ENCODE results near the gene CYP4A11. TPM values are rescaled to one million over a fixed set of nuclear protein-coding genes. Genes with fewer than 3 reads are reported as not detected.
"Not testable (repeated sequence)": the region's sequence is repeated elsewhere in the genome, so short reads cannot be mapped to it uniquely, and the experiment has no call there.

Gene CYP4A11
- polyA plus RNA-seq, 1 of the 3 experiments (the other 2 are of a cell fraction): not detected

DNA sequence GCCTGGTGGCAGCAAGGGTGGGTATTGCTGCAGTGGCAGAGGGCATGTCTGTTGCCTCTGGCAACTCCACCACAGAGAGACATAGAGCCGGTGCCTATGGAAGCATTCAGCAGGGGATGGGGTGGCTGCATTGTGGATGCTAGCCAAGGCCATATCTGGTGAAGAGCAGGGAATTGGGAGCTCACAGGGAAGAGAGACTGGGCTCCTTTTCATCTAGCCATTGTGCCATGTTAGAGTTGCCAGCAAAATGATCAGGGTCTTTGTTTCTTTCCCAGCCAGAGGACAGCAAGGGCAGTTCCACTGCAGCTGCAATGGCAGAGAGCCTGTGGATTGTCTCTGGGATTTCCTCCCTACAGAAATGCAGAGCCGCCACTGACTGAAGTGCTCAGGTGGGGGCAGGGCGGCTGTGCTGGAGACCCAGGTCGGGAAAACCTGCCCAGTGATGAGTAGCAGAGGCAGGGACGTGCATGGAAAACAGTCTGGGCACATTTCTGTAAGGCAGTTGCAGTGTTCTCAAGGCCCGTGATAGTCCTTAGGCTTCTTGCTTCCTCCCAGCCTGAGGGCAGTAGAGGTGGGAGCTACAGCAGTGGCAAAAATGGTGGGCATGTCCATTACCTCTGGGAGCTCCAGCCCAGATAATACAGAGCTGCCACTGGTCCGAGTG is 42.0 kb upstream of the CYP4A11 start:
- no peaks in the 10 kb centered on the region for H4K20me1 ChIP-seq (ENCODE audit: insufficient read depth)
- H3K9ac ChIP-seq: no peak overlapping the region
- H3K36me3 ChIP-seq (replicated peaks in 1 of 2; ENCODE audit: control insufficient read depth in 1 of 2, insufficient read depth in 2 of 2, low read length in 1 of 2): no peaks in the 10 kb centered on the region
- H3K79me2 ChIP-seq (ENCODE audit: insufficient read depth): no peaks in the 10 kb centered on the region
- WGBS (ENCODE audit: low lambda C conversion rate): 10% methylated on average over 5 of the region's 7 CpGs
- TF ChIP-seq YY1 (IDR thresholded peaks at IDR 0.05; ENCODE audit: low read depth) (no peak), GABPA (IDR thresholded peaks at IDR 0.05; ENCODE audit: low read depth) (no peak), RFX5 (IDR thresholded peaks at IDR 0.05; ENCODE audit: low read length) (no peak), ZBTB33 (IDR thresholded peaks at IDR 0.05; ENCODE audit: borderline replicate concordance, low read depth) (no peak), PBX3 (IDR thresholded peaks at IDR 0.05) (no peak), USF1 (IDR thresholded peaks at IDR 0.05; ENCODE audit: borderline replicate concordance, low read depth) (no peak), GATA2 (CRISPR knock-in tag; IDR thresholded peaks at IDR 0.05) (no peak), IRF3 (IDR thresholded peaks at IDR 0.05; ENCODE audit: low read depth, low read length) (no peak), FOSL2 (IDR thresholded peaks at IDR 0.05; ENCODE audit: borderline replicate concordance, low read depth) (no peak)
- H3K4me2 ChIP-seq: no peak overlapping the region
- ChIA-PET POLR2A (no interaction called here), CTCF (no interaction called here)
- H3K9me2 ChIP-seq: no peaks in the 10 kb centered on the region
- no peak overlapping the region for H2AFZ ChIP-seq (ENCODE audit: low read depth)
- DNase-seq: no peak
- no peak overlapping the region for H3K4me3 ChIP-seq (ENCODE audit: low read depth in 2 of 2, low read length in 1 of 2)
- no peaks in the 10 kb centered on the region for H3K27me3 ChIP-seq (ENCODE audit: insufficient read depth)
- no peaks in the 10 kb centered on the region for H3K9me3 ChIP-seq
- H3K27ac ChIP-seq (ENCODE audit: low read depth in 2 of 2, low read length in 1 of 2): no peak overlapping the region
- H3K4me1 ChIP-seq (ENCODE audit: control insufficient read depth in 1 of 2, insufficient read depth in 2 of 2, low read depth in 1 of 2, low read length in 1 of 2): no peaks in the 10 kb centered on the region; a peak in 1 of 4 replicates
- H3F3A ChIP-seq (replicated peaks; ENCODE audit: insufficient read depth): no peaks in the 10 kb centered on the region

DNA sequence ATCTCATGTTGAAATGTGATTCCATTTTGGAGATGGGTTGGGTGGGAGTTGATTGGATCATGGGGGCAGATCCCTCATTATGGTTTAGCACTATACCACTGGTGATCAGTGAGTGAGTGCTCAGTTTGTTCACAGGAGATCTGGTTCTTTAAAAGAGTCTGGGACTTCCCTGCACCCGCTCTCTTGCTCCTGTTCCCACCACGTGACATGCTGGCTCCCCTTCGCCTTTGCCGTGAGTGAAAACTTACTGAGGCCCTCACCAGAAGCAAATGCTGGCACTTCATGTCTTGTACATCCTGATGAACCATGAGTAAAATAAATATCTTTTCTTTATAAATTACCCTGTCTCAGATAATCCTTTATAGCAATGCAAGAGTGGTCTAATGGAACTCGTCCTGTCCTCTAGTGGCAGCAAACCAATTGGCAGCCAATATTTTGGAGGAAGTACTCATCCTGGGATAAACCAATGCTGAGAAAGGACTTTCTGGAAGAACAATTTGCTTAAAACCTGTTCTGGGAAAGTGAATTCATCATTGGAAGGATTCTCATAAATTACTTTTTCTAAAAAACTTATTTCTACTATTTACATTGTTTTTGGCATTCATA is 27.8 kb upstream of the CYP4A11 start:
- no peak overlapping the region for H3K27ac ChIP-seq (ENCODE audit: low read depth in 2 of 2, low read length in 1 of 2)
- DNase-seq: no peak
- no peak overlapping the region for H2AFZ ChIP-seq (ENCODE audit: low read depth)
- no peaks in the 10 kb centered on the region for H3K79me2 ChIP-seq (ENCODE audit: insufficient read depth)
- H3K4me2 ChIP-seq: no peak overlapping the region
- WGBS (ENCODE audit: low lambda C conversion rate): 4% methylated on average over 5 of the region's 5 CpGs
- H3K4me3 ChIP-seq (ENCODE audit: low read depth in 2 of 2, low read length in 1 of 2): no peak overlapping the region
- ChIA-PET CTCF (no interaction called here), POLR2A (no interaction called here)
- no peaks in the 10 kb centered on the region for H3K9me3 ChIP-seq
- H3K27me3 ChIP-seq (ENCODE audit: insufficient read depth): no peaks in the 10 kb centered on the region
- H3K9ac ChIP-seq: no peak overlapping the region
- TF ChIP-seq, protein P1, sequence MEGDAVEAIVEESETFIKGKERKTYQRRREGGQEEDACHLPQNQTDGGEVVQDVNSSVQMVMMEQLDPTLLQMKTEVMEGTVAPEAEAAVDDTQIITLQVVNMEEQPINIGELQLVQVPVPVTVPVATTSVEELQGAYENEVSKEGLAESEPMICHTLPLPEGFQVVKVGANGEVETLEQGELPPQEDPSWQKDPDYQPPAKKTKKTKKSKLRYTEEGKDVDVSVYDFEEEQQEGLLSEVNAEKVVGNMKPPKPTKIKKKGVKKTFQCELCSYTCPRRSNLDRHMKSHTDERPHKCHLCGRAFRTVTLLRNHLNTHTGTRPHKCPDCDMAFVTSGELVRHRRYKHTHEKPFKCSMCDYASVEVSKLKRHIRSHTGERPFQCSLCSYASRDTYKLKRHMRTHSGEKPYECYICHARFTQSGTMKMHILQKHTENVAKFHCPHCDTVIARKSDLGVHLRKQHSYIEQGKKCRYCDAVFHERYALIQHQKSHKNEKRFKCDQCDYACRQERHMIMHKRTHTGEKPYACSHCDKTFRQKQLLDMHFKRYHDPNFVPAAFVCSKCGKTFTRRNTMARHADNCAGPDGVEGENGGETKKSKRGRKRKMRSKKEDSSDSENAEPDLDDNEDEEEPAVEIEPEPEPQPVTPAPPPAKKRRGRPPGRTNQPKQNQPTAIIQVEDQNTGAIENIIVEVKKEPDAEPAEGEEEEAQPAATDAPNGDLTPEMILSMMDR (IDR thresholded peaks at IDR 0.05): peak; percentile 36; the same call in 1 of the 2 replicates
- TF ChIP-seq SIN3A (IDR thresholded peaks at IDR 0.05; ENCODE audit: borderline replicate concordance, low read depth, low read length): no peak
- H3F3A ChIP-seq (replicated peaks; ENCODE audit: insufficient read depth): no peaks in the 10 kb centered on the region
- H3K9me2 ChIP-seq: no peaks in the 10 kb centered on the region
- no peaks in the 10 kb centered on the region for H4K20me1 ChIP-seq (ENCODE audit: insufficient read depth)
- no peaks in the 10 kb centered on the region for H3K4me1 ChIP-seq (ENCODE audit: control insufficient read depth in 1 of 2, insufficient read depth in 2 of 2, low read depth in 1 of 2, low read length in 1 of 2)
- no peaks in the 10 kb centered on the region for H3K36me3 ChIP-seq (replicated peaks in 1 of 2; ENCODE audit: control insufficient read depth in 1 of 2, insufficient read depth in 2 of 2, low read length in 1 of 2)

- H3K9ac ChIP-seq; H2AFZ ChIP-seq (ENCODE audit: low read depth); H4K20me1 ChIP-seq (ENCODE audit: insufficient read depth); H3F3A ChIP-seq (replicated peaks; ENCODE audit: insufficient read depth); CTCF ChIA-PET; H3K4me1 ChIP-seq (ENCODE audit: control insufficient read depth in 1 of 2, insufficient read depth in 2 of 2, low read depth in 1 of 2, low read length in 1 of 2); H3K27ac ChIP-seq (ENCODE audit: low read depth in 2 of 2, low read length in 1 of 2); H3K4me3 ChIP-seq (ENCODE audit: low read depth in 2 of 2, low read length in 1 of 2); H3K9me2 ChIP-seq; H3K36me3 ChIP-seq (replicated peaks in 1 of 2; ENCODE audit: control insufficient read depth in 1 of 2, insufficient read depth in 2 of 2, low read length in 1 of 2); H3K79me2 ChIP-seq (ENCODE audit: insufficient read depth); H3K4me2 ChIP-seq; DNase-seq; POLR2A ChIA-PET; H3K27me3 ChIP-seq (ENCODE audit: insufficient read depth); H3K9me3 ChIP-seq: not testable (repeated sequence)
- WGBS (ENCODE audit: low lambda C conversion rate): 3% methylated on average over 4 of the region's 4 CpGs
Measured at GRCh38 chr1:46962272-46962671, 21.0 kb upstream of the CYP4A11 start.
